Vagina (tissue), 2 donors: ENCODE measurements around the gene OR10G8.

Experiments
- POLR2A ChIP-seq, 2 donors: fragments of 450-650 bp; IDR thresholded peaks; one replicate each; pipeline ENCODE4 v1.6.1; 2017; ENCODE audit warnings: antibody characterized with exemption in 2 of 2, mild to moderate bottlenecking in 2 of 2, moderate library complexity in 2 of 2
- POLR2AphosphoS5 ChIP-seq, 2 donors: sonication (generic); formaldehyde crosslinking; IDR thresholded peaks; one replicate each; pipeline ENCODE4 v1.9.0; 2017; ENCODE audit warnings: antibody characterized with exemption in 2 of 2, mild to moderate bottlenecking in 2 of 2, low read depth in 1 of 2; ENCODE audit not compliant: insufficient read depth in 1 of 2
- TF ChIP-seq, protein P1 (sequence below), 3 experiments: fragments of 450-650 bp in 2 of 3; fragments of 200-600 bp in 1 of 3; sonication (generic) in 1 of 3; IDR thresholded peaks; one replicate each; pipeline ENCODE4 v1.5.1; 2017 to 2019; ENCODE audit warnings: antibody characterized with exemption in 3 of 3, mild to moderate bottlenecking in 2 of 3, moderate library complexity in 2 of 3

DNA sequence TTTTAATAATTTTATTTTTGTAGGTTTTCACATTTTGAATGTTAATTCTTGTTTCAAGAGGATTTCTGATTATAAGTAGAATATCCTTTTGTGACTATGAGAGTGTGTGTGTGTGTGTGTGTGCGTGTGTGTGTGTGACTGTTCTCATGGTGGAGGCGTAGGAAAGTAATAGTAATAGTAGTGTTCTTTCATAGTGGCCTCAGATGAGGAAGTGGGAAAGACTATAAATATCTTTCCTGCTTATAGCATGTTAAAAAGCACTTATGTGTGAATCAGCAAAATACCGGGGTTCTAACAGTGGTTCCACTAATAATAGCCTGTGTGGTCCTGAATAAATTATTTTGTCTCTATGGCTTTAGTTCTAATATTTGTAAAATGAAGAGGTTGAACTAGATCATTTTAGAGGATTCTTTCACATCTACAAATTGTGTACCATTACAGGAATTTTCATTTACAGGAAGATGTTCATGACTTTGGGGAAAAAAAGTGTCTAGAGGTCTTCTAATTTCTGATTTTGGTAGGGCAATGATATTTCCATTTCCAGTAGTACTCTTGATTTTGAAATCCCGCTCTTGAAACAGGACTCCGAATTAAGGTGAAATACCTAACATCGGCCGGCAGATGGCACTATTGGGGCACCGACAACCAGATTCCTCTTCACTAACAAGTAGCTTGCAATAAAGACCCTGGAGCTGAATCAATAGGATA, 44.5 kb downstream of the OR10G8 start:
- TF ChIP-seq, protein P1, sequence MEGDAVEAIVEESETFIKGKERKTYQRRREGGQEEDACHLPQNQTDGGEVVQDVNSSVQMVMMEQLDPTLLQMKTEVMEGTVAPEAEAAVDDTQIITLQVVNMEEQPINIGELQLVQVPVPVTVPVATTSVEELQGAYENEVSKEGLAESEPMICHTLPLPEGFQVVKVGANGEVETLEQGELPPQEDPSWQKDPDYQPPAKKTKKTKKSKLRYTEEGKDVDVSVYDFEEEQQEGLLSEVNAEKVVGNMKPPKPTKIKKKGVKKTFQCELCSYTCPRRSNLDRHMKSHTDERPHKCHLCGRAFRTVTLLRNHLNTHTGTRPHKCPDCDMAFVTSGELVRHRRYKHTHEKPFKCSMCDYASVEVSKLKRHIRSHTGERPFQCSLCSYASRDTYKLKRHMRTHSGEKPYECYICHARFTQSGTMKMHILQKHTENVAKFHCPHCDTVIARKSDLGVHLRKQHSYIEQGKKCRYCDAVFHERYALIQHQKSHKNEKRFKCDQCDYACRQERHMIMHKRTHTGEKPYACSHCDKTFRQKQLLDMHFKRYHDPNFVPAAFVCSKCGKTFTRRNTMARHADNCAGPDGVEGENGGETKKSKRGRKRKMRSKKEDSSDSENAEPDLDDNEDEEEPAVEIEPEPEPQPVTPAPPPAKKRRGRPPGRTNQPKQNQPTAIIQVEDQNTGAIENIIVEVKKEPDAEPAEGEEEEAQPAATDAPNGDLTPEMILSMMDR (IDR thresholded peaks at IDR 0.05): peak in 1 of 3 experiments; percentile 39
- TF ChIP-seq POLR2A (IDR thresholded peaks at IDR 0.05) (no peak), POLR2AphosphoS5 (IDR thresholded peaks at IDR 0.05; ENCODE audit: insufficient read depth in 1 of 2, low read depth in 1 of 2) (no peak)
